Panc1 (cell line): Measurements from ENCODE around the gene SHANK1.

Source experiments
- POLR2AphosphoS5 ChIP-seq: IDR thresholded peaks from 2 replicates; pipeline ENCODE4 v1.6.1; 2012; ENCODE audit warnings: mild to moderate bottlenecking, low read depth, low read length, moderate library complexity
- TF ChIP-seq, protein P1 (sequence below): fragments of 450-650 bp; IDR thresholded peaks from 2 replicates; pipeline ENCODE4 v1.5.1; 2017; ENCODE audit warnings: mild to moderate bottlenecking

- TF ChIP-seq POLR2AphosphoS5 = no peak
- TF ChIP-seq, protein P1, sequence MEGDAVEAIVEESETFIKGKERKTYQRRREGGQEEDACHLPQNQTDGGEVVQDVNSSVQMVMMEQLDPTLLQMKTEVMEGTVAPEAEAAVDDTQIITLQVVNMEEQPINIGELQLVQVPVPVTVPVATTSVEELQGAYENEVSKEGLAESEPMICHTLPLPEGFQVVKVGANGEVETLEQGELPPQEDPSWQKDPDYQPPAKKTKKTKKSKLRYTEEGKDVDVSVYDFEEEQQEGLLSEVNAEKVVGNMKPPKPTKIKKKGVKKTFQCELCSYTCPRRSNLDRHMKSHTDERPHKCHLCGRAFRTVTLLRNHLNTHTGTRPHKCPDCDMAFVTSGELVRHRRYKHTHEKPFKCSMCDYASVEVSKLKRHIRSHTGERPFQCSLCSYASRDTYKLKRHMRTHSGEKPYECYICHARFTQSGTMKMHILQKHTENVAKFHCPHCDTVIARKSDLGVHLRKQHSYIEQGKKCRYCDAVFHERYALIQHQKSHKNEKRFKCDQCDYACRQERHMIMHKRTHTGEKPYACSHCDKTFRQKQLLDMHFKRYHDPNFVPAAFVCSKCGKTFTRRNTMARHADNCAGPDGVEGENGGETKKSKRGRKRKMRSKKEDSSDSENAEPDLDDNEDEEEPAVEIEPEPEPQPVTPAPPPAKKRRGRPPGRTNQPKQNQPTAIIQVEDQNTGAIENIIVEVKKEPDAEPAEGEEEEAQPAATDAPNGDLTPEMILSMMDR = no peak
Measured at GRCh38 chr19:50695251-50696093, 24.1 kb downstream of the SHANK1 start.
